Endometrium (tissue), 2 donors: ENCODE data around the gene NCAM1.

Experiments
- FAIRE-seq: peaks from 2 replicates; lab custom pipeline; 2012; peaks lifted over from hg19 to GRCh38; lab: Jason Lieb, UNC
- donor health status: control.
- donor health status: control.

Gene NCAM1

GRCh38 chr11:112968941-112969713, 7.9 kb downstream of the NCAM1 start:
- no peak for FAIRE-seq

- no peak for FAIRE-seq
Observed at GRCh38 chr11:112971195-112971594, 10.0 kb downstream of the NCAM1 start.

- FAIRE-seq = no peak
Observed at GRCh38 chr11:112971827-112972226, 10.6 kb downstream of the NCAM1 start.

GRCh38 chr11:112972399-112973145, 11.4 kb downstream of the NCAM1 start:
- no peak for FAIRE-seq

- no peak for FAIRE-seq
Observed at GRCh38 chr11:112975051-112975450, 13.8 kb downstream of the NCAM1 start.

- FAIRE-seq = no peak
Observed at GRCh38 chr11:112975493-112975892, 14.3 kb downstream of the NCAM1 start.

GRCh38 chr11:112977755-112978154, 16.5 kb downstream of the NCAM1 start:
- no peak for FAIRE-seq

- no peak for FAIRE-seq
Observed at GRCh38 chr11:112983887-112984286, 22.7 kb downstream of the NCAM1 start.

- FAIRE-seq = no peak
Observed at GRCh38 chr11:112989198-112989597, 28.0 kb downstream of the NCAM1 start.

GRCh38 chr11:112993808-112994207, 32.6 kb downstream of the NCAM1 start:
- FAIRE-seq = no peak

- FAIRE-seq = no peak
Observed at GRCh38 chr11:112995423-112996090, 34.3 kb downstream of the NCAM1 start.

GRCh38 chr11:112996994-112997393, 35.8 kb downstream of the NCAM1 start:
- peak; percentile 64 for FAIRE-seq

GRCh38 chr11:112997857-112998466, 36.7 kb downstream of the NCAM1 start:
- FAIRE-seq = no peak

GRCh38 chr11:112999520-112999919, 38.3 kb downstream of the NCAM1 start:
- FAIRE-seq = no peak

- FAIRE-seq = no peak
Observed at GRCh38 chr11:113001709-113002108, 40.5 kb downstream of the NCAM1 start.

- no peak for FAIRE-seq
Observed at GRCh38 chr11:113006896-113007445, 45.8 kb downstream of the NCAM1 start.

GRCh38 chr11:113014262-113015097, 53.3 kb downstream of the NCAM1 start:
- no peak for FAIRE-seq

- no peak for FAIRE-seq
Observed at GRCh38 chr11:113015098-113015455, 53.9 kb downstream of the NCAM1 start.

- no peak for FAIRE-seq
Observed at GRCh38 chr11:113016905-113017304, 55.7 kb downstream of the NCAM1 start.

- no peak for FAIRE-seq
Observed at GRCh38 chr11:113018913-113019312, 57.7 kb downstream of the NCAM1 start.

- no peak for FAIRE-seq
Observed at GRCh38 chr11:113019711-113020110, 58.5 kb downstream of the NCAM1 start.
